ENCODE data around the gene HCN4.

Gene HCN4

GRCh38 chr15:73344056-73344455 lies 24.7 kb downstream of the HCN4 start:
- no peak for DNase-seq

GRCh38 chr15:73341886-73342600 lies 26.7 kb downstream of the HCN4 start:
- no peak for DNase-seq

- DNase-seq = no peak
Measured at GRCh38 chr15:73340502-73341192, 28.1 kb downstream of the HCN4 start.

- no peak for DNase-seq
Measured at GRCh38 chr15:73338606-73339374, 30.0 kb downstream of the HCN4 start.

GRCh38 chr15:73338058-73338457 lies 30.7 kb downstream of the HCN4 start:
- no peak for DNase-seq

GRCh38 chr15:73337187-73337586 lies 31.6 kb downstream of the HCN4 start:
- DNase-seq = no peak

GRCh38 chr15:73336756-73337155 lies 32.0 kb downstream of the HCN4 start:
- DNase-seq = no peak

GRCh38 chr15:73335471-73335870 lies 33.3 kb downstream of the HCN4 start:
- DNase-seq = no peak

- DNase-seq = no peak
Measured at GRCh38 chr15:73335026-73335425, 33.7 kb downstream of the HCN4 start.

GRCh38 chr15:73334086-73334485 lies 34.7 kb downstream of the HCN4 start:
- DNase-seq = no peak

GRCh38 chr15:73333001-73333400 lies 35.8 kb downstream of the HCN4 start:
- no peak for DNase-seq

- DNase-seq = no peak
Measured at GRCh38 chr15:73331991-73332925, 36.5 kb downstream of the HCN4 start.

- DNase-seq = no peak
Measured at GRCh38 chr15:73331501-73331900, 37.3 kb downstream of the HCN4 start.

GRCh38 chr15:73330206-73331051 lies 38.3 kb downstream of the HCN4 start:
- DNase-seq = no peak

GRCh38 chr15:73329501-73330200 lies 39.1 kb downstream of the HCN4 start:
- DNase-seq = no peak

- no peak for DNase-seq
Measured at GRCh38 chr15:73328981-73329380, 39.8 kb downstream of the HCN4 start.

GRCh38 chr15:73328149-73328820 lies 40.5 kb downstream of the HCN4 start:
- DNase-seq = no peak

- DNase-seq = no peak
Measured at GRCh38 chr15:73326157-73326556, 42.6 kb downstream of the HCN4 start.

- DNase-seq = no peak
Measured at GRCh38 chr15:73325191-73325861, 43.4 kb downstream of the HCN4 start.
